Measurements from ENCODE around the gene GABRE.

Gene GABRE, protein sequence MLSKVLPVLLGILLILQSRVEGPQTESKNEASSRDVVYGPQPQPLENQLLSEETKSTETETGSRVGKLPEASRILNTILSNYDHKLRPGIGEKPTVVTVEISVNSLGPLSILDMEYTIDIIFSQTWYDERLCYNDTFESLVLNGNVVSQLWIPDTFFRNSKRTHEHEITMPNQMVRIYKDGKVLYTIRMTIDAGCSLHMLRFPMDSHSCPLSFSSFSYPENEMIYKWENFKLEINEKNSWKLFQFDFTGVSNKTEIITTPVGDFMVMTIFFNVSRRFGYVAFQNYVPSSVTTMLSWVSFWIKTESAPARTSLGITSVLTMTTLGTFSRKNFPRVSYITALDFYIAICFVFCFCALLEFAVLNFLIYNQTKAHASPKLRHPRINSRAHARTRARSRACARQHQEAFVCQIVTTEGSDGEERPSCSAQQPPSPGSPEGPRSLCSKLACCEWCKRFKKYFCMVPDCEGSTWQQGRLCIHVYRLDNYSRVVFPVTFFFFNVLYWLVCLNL

GRCh38 chrX:151974336-151975227 lies at the start of gene GABRE:
TSS of gene GABRE (minus strand) at chrX:151974676. CDS start at chrX:151974625, 51 bp downstream.
- TF ChIP-seq CTCF (IDR thresholded peaks at IDR 0.05): no peak

GRCh38 chrX:152020888-152021287 lies 46.4 kb upstream of the GABRE start:
- TF ChIP-seq CTCF (IDR thresholded peaks at IDR 0.05): no peak

GRCh38 chrX:151999813-152000212 lies 25.3 kb upstream of the GABRE start:
- TF ChIP-seq CTCF (IDR thresholded peaks at IDR 0.05): no peak

GRCh38 chrX:151997539-151997938 lies 23.1 kb upstream of the GABRE start:
- no peak for TF ChIP-seq CTCF (IDR thresholded peaks at IDR 0.05)

- TF ChIP-seq CTCF (IDR thresholded peaks at IDR 0.05): no peak
Observed at GRCh38 chrX:151996347-151996746, 21.9 kb upstream of the GABRE start.

DNA sequence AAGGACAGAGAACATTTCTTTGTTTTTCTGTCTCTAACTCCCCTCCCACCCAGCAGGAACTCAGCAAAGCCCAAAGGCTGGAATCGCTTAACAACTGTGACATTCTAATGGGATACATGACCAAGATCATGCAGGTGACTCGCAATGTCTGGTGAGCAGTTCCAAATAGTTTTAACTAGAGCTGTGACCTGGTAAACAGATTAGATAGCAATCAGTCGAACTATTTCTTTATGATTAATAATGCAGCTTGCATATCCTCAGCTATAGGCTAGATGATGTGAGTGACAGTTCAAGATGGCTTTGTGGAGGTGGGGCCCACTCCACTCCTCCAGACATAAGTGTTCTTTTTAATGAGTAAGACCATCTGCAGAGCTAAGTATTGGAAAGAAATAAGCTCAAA lies 20.0 kb upstream of the GABRE start:
- TF ChIP-seq CTCF (IDR thresholded peaks at IDR 0.05): no peak

DNA sequence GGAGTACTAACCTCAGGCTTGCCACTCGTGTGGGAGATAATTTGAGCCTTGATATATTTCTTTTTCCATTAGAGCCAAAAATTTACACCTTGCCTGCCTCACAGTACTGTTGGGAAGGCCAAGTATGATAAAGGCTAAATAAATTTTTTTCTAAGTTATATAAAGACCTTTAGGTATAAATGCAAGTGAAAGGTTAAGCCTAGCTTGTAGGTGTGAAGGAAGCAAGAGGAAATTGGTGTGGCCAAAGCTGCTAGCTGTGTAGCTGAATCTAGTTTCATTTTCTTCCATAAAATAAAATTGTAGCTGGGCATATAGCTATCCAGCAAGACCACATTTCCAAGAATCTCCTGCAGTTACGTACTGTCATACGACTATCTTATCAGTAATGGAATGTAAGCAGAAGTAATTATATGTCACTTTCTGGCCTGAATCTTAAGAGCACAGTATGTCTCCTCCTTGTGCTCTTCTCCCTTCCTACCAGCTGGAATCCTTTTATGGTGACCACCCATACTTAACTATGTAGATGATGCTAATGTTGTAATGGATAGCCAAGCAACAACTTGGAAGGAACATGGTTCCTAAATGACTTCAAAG lies 14.3 kb upstream of the GABRE start:
- TF ChIP-seq CTCF (IDR thresholded peaks at IDR 0.05): no peak

All from LNCAP (cell line).